ENCODE measurements around the gene SLC25A31.

- no peak for TF ChIP-seq CTCF (IDR thresholded peaks at IDR 0.05; ENCODE audit: borderline replicate concordance, extremely low read depth, low read length, poor library complexity, severe bottlenecking)
- TF ChIP-seq EZH2 (IDR thresholded peaks at IDR 0.05; ENCODE audit: borderline replicate concordance, low read depth, low read length, severe bottlenecking), result no peak
These were observed 4.8 kb downstream of the SLC25A31 start for GRCh38 chr4:127734976-127735375.
